Measurements from ENCODE around the gene AOC1.

The AOC1 gene

DNA sequence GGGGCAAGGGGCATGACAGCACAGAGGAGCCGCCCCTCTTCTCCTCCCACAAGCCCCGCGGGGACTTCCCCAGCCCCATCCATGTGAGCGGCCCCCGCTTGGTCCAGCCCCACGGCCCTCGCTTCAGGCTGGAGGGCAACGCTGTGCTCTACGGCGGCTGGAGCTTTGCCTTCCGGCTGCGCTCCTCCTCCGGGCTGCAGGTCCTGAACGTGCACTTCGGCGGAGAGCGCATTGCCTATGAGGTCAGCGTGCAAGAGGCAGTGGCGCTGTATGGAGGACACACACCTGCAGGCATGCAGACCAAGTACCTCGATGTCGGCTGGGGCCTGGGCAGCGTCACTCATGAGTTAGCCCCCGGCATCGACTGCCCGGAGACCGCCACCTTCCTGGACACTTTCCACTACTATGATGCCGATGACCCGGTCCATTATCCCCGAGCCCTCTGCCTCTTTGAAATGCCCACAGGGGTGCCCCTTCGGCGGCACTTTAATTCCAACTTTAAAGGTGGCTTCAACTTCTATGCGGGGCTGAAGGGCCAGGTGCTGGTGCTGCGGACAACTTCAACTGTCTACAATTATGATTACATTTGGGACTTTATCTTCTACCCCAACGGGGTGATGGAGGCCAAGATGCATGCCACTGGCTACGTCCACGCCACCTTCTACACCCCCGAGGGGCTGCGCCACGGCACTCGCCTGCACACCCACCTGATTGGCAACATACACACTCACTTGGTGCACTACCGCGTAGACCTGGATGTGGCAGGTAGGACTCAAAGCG is 5.1 kb downstream of the AOC1 start:
- DNase-seq (ENCODE audit: low read depth in 2 of 2), result no peak

DNA sequence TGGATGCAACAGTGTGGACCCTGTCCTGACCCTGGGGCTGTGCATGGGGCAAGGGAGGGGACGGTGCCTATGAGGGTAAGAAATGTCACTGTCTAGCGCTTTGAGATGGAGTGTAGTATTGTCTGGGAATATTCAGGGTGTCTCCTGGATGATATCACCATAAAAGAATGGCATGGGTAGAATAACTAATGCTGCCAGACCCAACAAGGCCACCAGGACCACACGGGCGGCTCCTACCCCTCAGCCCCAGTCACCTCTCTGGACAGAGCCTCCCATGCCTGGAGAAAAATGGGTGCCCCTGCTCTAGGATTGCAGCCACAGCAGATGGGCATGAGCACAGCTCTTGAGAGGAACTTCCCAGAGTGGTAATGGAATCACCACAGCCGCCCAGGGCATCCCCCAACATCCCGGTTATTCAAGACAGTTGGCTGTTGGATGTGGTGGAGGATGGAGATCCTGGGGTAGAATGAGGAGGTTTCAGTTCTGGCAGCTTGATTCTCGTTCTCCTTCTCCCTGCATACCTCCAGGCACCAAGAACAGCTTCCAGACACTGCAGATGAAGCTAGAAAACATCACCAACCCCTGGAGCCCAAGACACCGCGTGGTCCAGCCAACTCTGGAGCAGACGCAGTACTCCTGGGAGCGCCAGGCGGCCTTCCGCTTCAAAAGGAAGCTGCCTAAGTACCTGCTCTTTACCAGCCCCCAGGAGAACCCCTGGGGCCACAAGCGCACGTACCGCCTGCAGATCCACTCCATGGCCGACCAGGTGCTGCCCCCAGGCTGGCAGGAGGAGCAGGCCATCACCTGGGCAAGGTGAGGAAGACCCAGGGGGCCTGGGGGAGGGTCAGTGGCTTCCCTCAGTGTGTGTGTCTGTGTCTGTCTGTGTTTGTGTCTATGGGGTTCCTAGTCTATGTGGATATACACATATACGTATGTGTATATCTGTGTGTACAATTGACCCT is 6.2 kb downstream of the AOC1 start:
- no peak for DNase-seq (ENCODE audit: low read depth in 2 of 2)

DNA sequence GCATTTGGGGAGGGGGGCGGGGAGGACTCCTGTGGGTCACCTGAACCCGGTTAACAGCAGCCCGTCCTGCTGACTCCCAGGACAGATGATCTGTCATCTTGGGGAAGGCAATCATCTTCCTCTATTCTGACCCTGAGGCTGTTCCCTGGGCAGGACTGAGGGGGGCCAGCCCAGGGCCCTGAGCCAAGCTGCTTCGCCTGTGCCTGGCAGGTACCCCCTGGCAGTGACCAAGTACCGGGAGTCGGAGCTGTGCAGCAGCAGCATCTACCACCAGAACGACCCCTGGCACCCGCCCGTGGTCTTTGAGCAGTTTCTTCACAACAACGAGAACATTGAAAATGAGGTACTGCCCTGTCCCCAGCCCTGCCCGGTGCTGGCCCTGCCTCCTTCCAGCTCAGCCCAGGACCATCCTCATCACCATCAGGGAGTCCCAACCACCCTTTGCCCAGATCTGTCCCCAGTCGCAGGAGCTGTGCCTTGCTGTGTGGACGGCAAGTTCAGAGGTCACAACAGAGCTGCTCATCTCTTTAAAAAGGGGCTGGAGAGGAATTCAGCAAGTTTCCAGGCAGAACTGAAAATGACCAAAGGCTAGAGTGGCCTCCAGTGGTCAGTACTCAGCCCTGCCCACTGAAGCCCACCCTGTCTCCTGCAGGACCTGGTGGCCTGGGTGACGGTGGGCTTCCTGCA is 8.1 kb downstream of the AOC1 start:
- DNase-seq (ENCODE audit: low read depth in 2 of 2), result no peak

DNA sequence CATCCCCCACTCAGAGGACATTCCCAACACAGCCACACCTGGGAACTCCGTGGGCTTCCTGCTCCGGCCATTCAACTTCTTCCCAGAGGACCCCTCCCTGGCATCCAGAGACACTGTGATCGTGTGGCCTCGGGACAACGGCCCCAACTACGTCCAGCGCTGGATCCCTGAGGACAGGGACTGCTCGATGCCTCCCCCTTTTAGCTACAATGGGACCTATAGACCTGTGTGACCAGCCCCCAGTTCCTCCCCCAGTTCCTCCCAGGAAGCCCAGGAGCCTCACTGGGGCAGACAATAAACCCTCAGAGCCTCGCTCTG is 8.6 kb downstream of the AOC1 start:
- no peak for DNase-seq (ENCODE audit: low read depth in 2 of 2)

DNA sequence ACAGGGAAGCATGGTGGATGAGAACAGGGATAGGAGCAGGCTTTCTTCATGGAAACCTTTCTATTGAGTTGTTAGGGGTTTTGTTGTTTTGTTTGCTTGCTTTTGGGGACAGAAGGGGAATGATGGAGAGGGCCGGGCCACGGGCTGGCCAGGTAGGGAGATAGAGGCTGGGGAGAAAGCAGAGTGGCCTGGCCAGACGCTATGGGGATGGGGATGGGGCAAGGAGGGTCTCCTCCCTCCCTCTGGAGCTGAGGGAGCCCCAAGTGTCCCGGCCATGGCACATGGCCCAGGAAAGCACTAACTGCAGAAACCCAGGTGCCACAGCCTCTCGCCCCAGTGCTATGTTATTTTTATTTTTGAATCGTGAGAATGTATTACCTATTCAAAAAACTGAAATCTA is 10.0 kb downstream of the AOC1 start:
- no peak for DNase-seq (ENCODE audit: low read depth in 2 of 2)

DNA sequence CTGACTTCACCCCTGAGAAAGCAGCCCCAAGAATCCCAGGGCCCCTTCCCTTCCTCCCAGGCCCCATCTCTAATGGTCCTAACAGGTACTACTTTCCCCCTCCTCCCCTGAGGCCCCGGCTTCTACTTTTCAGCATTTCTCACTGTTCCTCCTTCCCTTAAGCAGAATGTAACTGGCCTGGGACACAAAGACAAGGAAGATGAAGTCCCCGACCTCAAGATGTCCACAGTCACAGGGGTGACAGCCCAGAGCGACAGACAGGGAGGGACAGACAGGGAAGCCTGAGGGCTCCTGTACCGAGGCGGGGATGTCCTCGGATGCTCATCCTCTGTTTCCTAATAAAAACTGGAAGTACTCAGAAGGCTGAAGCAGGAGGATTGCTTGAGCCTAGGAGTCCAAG is 11.6 kb downstream of the AOC1 start:
- DNase-seq (ENCODE audit: low read depth in 2 of 2), result no peak

DNA sequence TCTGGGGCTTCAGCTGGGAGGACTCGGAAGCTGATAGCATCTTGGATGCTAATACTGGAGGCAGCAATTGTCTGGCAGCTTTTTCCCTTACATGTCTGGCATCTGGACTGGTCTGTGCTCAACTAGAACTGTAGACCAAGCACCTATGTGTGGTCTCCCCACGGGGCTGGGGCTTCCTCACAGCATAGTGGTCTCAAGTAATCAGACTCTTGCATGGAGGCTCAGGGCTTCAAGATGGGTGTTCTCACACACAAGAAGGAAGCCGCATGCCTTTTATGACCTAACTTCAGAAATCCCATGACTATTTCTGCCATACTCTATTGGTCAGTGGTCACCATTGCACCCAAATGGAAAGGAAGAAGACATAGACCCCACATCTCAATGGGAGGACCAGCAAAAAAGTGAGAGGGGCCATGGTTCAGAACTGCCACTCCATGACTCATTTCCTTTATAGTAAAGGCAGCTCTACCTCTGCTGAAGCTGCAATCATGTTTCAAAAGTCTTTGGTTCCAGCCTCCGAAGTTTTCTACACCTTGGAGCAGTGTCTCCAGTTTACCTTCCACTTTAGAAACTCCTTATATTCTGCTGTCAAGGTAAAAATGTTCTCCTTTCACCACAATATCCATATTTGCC is 14.7 kb downstream of the AOC1 start:
- no peak for DNase-seq (ENCODE audit: low read depth in 2 of 2)

DNA sequence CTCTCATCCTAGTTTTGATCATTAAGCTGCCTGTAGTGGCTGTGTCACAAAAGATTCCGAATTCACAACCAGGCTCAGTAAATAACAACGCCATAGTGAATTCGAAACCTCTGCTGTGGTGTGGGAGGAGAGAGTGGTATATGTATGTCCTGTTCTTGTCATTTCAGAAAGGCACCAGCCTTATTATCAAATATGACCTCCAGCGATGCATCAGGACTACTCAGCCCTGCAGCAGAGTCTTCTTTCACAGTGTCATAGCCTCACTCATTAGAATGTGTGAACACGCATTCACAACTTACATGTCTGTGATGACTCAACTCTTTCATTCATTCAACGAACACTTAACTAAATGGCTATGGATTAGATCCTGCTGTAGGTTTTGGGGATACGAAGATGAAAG is 15.3 kb downstream of the AOC1 start:
- no peak for DNase-seq (ENCODE audit: low read depth in 2 of 2)

DNA sequence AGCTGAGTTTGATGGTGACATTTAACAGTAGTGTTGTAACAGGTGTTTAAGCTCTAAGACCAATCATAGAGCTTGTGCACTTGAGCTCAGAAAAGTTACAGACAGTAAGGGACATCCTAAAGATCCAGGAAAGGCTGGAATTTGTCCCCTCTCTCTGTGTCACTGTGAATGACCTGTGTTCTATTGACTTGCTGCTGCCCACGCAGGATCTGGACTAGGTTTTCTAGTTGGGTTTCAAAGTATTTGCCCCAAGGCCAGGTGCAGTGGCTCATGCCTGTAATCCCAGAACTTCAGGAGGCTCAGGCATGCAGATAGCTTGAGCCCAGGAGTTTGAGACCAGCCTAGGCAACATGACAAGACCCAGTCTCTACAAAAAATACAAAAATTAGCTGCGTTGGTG is 17.1 kb downstream of the AOC1 start:
- DNase-seq (ENCODE audit: low read depth in 2 of 2), result no peak

DNA sequence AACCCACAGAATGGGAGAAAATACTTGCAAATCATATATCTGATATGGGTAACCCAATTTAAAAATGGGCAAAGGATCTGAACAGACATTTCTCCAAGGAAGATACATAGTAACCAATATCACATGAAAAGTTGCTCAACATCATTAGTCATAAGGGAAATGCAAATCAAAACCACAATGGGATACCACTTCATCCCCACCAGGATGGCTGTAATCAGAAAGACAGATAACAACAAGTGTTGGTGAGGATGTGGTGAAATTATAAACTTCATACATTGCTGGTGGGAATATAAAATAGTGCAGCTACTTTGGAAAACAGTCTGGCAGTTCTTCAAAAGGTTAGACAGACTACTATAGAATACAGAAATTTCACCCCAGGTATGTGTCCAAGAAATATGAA is 19.3 kb downstream of the AOC1 start:
- DNase-seq (ENCODE audit: low read depth in 2 of 2), result no peak

DNA sequence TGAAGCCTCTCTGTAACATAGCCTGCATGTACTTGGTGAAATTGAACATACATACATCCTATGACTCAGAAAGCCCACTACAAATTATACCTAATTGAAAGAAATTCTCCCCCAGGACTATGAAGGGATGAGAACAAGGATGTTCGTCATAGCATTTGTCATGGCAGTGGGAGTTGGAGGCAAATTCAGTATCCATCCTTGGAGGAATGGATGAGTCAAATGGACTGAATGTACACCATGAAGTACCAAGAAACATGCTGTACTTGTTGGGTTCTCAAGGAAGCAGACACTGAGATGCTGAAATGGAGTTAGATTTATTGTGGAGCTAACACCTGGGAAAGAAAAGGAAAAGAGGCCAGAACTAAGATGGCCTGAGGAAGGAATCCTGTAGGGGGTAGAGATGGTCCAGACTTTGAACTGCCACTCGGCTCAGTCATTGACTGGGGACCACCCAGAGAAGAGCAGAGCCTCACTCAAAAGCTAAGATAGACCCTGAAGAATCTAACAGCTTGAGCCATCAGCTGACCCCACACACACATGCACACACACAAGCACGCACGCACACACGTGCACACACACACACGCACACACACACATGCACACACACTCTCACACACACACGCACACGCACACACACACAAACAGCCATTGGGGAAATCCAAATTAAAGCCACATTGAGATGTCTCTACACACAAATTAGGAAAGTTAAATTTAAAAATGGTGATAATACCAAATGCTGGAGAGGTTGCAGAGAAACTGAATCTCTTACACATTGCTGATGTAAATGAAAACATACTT is 22.3 kb downstream of the AOC1 start:
- no peak for DNase-seq (ENCODE audit: low read depth in 2 of 2)

DNA sequence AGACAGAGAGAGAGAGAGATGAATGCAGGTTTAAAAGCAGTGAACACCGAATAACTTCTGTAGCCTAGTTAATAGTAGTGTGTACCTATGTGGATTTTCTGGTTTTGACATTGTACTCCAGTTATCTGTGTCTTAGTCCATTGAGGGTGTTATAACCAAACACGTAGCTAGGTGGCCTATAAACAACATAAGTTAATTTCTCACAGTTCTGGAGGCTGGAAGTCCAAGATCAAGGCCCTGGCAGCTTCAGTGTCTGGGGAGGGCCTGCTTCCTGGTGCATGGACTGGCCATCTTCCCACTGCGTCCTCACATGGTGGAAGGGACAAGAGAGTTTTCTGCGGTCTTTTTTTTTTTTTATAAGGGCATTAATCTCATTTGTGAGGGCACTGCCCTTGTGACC is 23.5 kb downstream of the AOC1 start:
- no peak for DNase-seq (ENCODE audit: low read depth in 2 of 2)

DNA sequence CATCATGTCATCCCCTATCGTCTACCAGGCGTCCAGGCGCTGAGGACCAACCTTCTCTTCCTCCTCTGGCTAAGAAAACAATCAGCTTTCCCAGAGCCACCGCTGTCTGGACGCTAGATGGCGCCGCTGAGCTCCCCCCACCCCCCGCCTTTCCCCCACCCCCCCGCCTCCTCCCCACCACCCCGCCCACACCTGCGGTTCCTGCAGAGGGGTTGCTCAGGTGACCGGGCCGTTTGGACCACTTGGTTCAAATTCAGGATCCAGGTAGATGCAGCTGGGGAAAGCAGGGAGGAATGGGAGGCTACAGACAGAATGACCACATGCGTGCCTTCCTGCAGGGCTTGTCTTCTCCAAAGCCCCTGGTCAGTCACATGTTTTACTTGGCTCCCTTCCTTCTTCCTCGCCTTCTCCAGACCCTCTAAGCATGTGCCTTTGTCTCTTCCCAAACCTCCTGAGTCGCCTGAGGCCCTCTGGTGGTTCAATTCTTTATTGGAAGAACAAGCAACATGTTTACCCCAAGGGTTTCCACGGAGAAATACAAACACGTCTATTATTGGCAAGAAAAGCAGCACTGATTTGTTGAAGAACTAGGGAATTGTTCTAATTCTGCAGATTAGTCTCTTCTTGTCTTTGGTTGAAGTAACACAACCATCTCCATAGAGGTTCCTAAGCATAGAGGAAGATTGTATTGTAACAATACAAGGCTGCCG is 24.7 kb downstream of the AOC1 start:
- no peak for DNase-seq (ENCODE audit: low read depth in 2 of 2)

DNA sequence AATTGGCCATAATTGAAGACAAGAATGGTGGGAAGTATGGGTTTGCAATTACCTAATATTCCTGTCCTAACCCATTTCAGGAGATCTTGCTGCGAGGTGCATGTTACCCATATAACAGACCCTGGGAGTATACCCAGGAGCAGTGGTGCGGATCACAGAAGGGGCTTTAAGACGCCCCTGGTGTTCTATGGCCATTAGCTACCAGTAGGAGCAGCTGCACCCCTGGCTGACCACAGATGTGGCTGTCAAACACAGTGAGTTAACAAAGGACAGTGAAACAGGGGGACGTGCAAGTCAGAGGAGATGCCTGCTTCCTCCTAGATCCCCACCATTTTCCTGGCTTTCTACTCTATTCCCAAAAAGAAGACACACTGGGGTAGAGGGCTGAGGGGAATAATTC is 25.2 kb downstream of the AOC1 start:
- no peak for DNase-seq (ENCODE audit: low read depth in 2 of 2)

DNA sequence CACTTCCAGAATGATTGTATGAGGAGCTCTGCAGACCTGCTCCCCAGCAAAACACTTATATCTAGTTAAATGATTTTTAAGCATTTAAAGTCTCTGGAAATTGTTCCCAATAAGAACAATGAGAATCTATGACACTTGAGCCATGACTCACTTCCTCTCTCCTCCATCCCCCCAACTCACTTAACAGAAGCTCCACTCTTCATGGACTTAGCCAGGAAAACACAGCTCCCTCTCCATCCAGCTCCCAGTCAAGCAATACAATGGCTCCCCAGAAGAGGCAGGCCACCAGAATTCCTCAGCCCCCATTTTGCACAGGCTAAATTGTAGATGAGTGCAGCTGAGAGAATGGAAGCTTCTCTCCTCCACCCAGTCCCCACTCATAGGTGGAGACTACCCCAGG is 27.0 kb downstream of the AOC1 start:
- DNase-seq (ENCODE audit: low read depth in 2 of 2), result no peak

DNA sequence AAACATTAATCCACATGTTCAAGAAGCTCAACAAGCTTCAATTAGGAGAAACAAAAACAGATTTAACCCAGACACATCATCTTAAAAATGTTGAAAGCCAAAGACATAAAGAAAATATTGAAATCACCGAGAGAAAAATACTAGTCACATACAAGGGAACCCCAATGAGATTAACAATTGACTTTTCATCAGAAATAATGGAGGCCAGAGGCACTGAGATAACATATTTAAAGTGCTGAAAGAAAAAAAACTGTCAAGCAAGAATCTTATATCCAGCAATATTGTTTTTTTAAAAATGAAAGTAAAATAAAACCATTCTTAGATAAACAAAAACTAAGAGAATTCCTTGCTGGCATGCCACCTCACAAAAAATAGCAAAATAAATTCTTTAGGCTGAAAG is 28.9 kb downstream of the AOC1 start:
- no peak for DNase-seq (ENCODE audit: low read depth in 2 of 2)

DNA sequence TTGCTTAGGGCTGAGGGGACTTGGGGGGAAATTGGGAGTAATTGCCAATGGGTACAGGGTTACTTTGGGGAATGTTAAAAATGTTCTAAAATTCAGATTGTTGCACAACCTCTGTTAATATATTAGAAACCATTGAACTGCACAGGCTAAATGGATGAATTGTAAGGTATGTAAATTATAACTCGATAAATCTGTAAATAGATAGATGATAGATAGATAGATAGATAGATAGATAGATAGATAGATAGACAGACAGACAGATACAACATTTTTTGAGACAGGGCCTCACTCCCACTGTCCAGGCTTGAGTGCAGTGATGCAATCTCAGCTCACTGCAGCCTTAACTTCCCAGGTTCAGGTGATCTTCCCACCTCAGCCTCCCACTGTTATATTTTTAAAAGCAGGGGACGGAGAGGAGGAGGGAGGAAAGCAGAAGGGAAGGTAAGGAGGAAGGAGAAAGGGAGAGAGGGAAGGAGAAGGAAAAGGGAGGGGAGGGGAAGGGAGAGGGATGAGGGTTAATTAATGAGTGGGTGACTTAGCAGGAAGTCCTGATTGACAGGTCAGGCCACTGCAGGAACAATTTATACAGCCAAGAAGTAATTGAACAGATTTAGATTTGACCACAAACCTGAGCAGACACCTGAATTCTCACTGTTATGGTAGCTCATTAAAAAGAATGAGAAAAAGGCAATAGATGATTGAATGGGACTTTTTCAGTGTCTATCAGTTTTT is 38.7 kb downstream of the AOC1 start:
- DNase-seq (ENCODE audit: low read depth in 2 of 2), result no peak

DNA sequence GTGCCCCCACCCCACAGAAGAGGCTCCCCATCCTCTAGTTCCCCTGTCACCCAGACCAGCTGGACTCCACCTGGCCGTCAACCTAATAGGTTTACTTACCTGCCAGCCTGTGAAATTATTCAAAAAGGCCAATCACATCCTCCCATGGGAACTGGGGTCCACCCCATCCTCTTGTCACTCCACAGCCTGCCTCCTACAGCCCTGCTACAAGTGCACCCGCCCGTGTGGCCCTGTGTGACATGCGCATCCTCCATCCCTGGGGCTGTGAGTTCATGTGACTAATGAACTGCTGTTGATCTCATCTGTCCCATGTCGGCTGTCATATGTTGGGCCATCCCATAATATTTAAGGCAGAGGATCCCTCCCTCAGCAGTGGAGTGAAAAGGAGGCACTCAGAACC is 39.4 kb downstream of the AOC1 start:
- DNase-seq (ENCODE audit: low read depth in 2 of 2), result no peak

DNA sequence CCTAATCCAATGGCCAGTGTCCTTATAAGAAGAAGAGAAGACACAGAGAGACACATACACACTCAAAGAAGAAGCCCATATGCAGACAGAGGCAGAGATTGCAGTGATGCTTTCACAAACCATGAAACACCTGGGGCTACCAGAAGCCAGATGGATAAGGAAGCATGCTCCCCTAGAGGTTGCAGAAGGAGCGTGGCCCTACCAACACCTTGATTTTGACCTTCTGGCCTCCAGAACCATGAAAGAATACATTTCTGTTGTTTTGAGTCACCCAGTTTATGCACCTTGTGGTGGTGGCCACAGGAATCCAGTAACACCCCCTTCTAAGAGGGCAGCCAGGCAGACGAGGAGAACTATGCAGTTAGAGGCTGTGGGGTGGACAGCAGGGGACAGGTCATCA is 43.5 kb downstream of the AOC1 start:
- no peak for DNase-seq (ENCODE audit: low read depth in 2 of 2)

DNA sequence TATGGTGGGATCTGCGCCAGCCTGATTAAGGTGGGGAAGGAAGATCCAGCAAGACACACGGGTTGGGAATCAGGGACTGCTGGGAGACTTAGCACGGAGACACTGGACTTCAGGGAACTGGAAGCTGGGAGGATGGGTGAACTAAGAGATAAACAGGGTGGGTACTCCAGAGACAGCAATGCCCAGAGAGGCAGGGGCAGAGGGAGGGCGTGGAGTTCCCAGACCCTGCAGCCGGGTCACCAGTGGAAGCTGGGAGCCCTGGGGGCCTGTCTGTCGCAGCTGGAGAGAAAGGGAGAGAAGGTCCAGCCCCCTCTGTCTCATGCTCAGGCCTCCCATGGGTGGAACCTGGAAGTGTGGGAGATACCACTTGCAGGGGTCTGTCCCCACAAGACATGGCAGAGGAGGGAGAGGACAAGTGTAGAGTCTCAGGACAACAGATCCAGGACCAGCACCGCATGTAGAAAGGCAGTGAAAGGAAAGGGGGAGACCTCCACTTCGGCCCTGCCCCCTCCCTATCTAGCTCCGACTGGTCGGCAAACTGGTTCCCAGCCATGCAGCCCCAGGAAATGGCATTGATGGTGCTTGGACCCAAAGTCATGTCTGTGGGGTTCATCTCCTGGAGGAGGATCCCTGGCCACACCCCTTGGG is 44.4 kb downstream of the AOC1 start:
- DNase-seq (ENCODE audit: low read depth in 2 of 2), result no peak

Data from stimulated activated CD8-positive, alpha-beta memory T cell treated with anti-CD3 and anti-CD28 coated beads, Interleukin-15, amount 100 ng/mL, for 48 hours (primary cell).